ENCODE measurements around the gene XRCC6.
"Not testable (repeated sequence)": the region's sequence is repeated elsewhere in the genome, so short reads cannot be mapped to it uniquely, and the experiment has no call there.

The XRCC6 gene

DNA sequence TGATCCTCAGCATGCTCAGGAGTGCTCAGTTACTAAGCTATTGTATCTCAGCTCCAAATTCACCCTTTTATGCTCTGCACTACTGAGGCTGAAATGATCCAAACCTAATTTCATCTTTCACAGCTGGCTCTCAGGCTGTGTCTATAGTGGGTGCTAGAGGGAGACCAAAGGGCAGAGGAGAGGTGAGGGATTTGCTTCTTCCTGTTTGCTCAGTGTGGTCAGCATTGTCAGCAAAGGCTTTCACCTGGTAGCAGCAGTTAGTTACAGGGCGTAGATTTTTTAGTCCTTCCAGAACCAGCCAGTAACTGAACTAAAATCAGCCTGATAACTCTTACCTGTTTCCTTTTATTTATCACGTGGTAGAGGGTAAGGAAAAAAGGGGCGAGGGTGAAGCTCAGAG, 33.2 kb downstream of the XRCC6 start:
- DNase-seq: no peak

DNA sequence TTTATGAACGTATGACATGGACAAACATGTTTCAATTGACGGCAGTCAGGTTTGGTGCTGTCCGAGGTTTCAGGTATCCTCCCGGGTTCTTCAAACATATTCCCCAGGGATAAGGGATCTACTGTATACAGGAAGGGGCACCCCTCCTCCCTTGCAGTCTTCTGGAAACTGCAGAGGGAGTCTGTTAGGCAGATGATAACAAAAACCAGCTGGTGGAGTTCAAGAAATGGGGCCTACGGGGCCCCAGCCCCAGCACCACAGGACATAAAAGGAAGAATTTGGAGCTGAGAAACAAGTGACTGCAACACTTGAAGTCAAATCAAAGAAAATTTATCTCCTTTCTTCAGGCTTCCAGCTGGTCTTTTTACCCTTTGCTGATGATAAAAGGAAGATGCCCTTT, 35.5 kb downstream of the XRCC6 start:
- DNase-seq: no peak

DNA sequence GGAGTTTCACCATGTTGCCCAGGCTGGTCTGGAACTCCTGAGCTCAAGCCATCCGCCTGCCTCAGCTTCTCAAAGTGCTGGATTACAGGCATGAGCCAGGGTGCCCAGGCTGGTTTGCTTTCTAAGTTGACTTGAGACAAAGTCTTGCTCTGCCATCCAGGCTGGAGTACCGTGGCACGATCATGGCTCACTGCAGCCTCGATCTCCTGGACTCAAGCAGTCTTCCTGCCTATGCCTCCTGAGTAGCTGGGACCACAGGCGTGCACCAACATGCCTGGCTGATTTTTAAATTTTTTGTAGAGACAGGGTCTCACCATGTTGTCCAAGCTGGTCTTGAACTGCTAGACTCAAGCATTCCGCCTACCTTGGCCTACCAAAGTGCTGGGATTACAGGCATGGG, 36.6 kb downstream of the XRCC6 start:
- DNase-seq: no peak

DNA sequence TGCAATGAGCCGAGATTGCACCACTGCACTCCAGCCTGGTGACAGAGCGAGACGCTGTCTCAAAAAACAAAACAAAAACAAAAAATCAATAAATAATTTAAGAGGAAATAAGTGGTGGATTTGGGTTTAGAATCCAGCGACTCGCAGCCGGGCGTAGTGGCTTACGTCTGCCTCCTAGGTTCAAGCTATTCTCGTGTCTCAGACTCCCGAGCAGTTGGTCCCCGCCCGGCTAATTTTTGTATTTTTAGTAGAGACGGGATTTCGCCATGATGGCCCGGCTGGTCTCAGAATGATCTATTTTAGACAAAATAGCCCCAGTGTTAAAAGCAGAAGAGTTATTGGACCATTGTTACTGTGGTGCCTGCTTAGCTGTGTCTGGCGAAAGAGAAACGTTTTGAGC, 37.8 kb downstream of the XRCC6 start:
- DNase-seq: no peak

DNA sequence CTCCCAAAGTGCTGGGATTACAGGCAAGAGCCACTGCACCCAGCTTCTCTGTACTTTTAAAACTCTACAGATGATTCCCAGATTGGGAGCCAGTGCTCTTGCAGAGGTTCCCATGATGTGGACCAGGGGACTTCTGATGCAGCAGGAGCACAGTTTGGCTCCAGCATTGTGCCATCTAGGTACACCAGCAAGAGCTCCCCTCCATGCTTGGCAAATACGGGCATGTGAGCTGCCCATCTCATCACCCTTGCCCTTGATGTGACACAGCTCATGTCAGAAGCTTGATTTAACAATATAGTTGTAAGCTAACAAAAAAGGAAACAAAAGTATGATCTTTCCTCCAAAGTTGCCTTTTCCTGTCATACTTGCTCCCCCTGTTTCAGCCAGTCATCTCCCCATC, 38.8 kb downstream of the XRCC6 start:
- no peak for DNase-seq

DNA sequence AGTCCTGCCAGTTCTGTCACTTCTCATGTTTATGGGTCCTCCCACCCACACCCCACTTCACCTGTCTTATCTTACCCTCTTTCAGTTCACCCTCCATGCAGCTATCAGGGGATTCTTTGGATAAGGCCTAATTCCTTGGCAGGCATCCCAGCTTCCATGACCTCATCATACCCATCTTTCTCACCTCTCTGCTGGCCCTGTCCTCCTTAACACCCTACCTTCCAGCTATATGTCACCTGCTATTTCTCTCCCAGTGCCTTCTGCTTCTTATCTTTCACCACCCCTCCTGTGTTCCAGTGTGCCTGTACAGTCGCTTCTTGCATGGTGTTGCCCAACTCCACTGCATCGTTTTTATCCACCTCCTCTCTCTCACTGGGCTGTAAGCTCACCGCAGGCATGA, 39.3 kb downstream of the XRCC6 start:
- no peak for DNase-seq

DNA sequence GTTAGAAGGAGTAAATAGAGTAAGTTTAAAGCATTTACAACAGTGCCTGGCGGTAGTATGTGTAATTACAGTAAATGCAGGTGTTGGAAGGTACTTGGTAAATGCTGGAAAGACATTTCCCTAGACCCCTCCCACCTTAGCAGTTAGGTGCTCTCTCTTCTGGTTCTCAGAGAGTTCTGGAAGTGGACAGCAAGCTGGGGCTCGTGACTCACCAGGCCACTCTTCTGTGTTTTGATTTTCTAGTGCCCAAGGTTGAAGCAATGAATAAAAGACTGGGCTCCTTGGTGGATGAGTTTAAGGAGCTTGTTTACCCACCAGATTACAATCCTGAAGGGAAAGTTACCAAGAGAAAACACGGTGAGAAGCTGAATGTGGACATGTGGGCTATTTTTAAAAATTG, 40.0 kb downstream of the XRCC6 start:
- no peak for DNase-seq

DNA sequence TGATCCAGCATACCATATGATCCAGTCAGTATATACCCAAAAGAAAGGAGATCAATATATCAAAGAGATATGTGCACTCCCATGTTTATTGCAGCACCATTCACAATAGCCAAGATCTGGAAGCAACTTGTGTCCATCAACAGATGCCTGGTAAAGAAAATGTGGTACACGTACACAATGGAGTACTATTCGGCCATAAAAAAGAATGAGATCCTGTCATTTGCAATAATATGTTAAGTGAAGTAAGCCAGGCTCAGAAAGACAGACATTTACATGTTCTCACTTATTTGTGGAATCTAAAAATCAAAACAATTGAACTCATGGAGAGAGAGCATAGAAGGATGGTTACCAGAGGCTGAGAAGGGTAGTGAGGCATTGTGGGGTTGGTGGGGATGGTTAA, 40.6 kb downstream of the XRCC6 start:
- no peak for DNase-seq

DNA sequence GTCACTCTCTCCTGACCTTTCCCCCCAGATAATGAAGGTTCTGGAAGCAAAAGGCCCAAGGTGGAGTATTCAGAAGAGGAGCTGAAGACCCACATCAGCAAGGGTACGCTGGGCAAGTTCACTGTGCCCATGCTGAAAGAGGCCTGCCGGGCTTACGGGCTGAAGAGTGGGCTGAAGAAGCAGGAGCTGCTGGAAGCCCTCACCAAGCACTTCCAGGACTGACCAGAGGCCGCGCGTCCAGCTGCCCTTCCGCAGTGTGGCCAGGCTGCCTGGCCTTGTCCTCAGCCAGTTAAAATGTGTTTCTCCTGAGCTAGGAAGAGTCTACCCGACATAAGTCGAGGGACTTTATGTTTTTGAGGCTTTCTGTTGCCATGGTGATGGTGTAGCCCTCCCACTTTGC, 42.5 kb downstream of the XRCC6 start:
- not testable (repeated sequence) for DNase-seq

DNA sequence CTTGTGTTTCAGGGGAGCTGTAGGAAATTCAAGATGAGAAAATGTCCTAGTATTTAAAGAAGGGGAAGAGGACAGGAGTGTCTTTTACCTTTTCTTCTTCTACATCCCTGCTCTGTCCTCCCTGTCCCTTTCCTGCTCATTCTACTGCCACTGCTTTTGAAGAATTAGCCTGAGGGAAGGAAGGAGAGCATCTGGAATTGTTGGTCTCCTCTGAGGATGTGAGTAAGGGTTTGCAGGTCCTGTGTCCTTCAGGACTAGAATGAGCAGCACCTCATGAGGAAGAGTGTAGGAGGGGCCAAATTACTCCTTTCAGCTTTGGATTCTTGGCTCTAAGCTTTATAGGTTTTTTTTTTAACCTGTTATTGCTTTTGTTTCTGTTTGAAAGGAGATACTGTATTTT, 43.4 kb downstream of the XRCC6 start:
- DNase-seq: no peak

DNA sequence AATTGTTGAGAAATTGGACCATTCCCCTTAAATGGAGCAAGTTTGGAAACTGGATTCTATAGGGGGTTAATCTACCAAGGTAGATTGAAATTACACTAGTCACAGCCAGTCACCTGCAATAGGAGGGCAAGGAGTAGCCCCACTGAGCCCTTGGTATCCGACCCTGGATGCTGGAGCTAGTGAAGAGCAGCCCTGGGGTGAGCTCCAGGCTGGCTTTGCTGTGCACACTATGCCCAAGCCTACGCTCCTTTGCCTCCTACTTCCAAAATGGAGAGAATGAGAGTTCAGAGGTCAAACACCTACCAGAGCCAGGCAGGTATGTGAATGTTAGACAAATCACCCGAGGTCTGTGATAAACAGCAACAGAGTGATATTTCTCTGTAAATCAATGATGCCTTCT, 43.9 kb downstream of the XRCC6 start:
- DNase-seq: no peak

DNA sequence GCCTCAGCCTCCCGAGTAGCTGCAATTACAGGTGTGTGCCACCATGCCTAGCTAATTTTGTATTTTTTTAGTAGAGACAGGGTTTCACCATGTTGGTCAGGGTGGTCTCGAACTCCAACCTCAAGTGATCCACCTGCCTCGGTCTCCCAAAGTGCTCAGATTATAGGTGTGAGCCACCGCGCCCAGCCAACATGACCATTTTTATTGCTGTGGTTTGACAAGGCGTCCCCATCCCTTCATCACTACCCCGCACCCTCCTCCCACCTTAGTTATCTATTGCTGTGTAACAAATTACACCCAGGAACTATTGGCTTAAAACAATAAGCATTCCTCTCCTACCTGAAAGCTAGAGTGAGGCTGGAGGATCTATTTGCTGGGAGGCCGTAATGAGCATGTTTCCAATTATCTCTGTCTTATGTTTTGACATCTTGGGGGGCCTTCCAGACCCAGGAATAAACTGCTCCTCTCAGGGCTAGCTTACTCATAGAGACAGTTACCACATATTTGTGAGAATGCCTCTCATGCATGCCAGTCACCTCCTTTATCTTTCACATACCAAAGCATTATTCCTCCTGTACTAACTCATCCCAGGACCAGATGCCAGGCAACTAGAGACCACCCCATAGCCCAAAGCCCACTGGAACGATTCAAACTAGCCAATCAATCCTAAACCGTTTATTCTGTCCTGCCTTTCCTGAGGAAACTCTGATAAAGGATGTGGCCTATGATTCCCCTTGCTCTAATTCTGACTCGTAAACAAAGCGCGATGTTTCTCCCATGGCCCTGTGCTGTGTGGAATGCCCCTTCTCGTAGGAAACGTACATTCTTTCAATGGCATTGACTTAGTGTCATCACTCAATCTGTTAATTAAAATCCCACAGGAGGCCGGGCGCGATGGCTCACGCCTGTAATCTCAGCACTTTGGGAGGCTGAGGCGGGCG, 48.1 kb downstream of the XRCC6 start:
- DNase-seq: no peak

DNA sequence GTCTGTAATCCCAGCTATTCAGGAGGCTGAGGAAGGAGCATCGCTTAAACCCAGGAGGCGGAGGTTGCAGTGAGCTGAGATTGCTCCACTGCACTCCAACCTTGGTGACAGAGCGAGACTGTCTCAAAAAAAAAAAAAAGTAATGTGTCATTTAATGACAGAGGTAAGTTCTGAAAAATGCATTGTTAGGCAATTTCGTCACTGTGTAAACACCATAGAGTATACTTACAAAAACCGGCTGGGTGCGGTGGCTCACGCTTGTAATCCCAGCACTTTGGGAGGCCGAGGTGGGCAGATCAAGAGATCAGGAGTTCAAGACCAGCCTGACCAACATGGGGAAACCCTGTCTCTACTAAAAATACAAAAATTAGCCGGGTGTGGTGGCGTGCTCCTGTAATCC, 51.0 kb downstream of the XRCC6 start:
- not testable (repeated sequence) for DNase-seq

DNA sequence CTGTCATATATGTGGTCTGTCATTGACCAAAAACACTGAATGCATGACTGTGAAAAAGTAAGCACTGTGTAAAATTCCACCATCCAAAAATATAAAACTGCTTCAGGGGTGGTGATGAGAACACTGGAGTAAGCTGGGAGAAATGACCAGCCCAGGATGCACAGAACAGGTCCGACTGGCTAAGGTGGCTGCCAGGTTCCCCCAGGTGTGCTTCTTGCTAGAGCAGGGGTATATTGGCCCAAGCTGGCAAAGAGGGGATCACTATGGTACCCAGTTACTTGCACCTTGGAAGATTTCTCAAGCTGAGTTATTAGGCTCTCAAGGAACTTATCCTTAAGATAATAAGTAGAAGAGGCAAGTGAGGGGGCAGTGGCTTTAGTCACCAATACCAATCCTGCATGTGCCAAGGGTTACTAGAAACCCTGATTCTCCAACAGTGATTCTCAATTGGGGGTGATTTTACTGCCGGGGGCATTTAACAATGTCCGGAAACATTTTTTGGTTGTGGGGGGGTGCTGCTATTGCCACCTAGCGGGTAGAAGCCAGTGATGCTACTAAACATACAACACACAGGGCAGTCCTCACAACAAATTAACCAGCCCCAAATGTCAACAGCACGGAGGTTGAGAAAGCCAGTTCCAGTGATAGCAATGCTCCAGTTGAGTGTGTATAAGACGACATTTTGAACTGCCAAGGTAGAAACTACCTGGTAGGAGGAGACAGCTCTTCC, 51.9 kb downstream of the XRCC6 start:
- DNase-seq: no peak

DNA sequence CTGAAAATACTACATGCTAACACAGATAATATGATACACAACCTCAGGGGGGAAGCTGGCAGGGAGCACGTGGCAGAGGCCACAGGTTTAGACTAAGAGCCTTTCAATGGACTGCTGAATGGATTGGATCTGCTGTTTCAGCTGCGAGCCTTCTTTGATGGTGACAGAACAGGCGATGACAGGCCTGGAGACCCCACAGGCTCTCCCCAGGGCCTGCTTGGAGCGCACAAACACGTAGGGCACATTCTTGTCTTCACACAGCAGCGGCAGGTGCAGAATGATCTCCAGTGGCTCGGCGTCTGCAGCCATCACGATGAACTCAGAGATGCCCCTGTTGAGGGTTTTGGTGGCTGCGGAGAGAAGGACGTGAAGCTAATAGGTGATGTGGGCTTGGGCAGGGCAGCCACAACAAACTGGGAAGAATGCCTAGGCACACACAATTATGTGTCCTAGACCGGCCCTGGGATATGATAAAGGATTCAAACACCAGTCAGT, 53.8 kb downstream of the XRCC6 start:
- DNase-seq: no peak

DNA sequence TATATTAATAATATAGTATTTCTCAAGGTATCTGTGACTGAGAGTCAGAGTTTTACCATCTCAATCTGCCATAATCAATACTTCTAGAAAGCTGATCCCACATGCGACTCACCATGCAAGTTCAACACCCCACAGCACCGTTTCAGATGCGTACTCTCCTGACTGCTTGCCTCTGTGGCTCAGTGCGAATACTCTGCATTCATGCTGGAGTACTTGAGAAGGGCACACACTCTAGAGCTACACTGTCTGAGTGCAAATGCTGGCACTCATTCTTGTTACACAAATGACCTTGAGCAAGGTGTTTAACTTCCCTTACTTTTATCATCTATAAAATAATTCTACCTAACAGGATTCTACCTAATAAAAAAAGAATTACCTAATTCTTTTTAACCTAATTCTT, 55.0 kb downstream of the XRCC6 start:
- no peak for DNase-seq

DNA sequence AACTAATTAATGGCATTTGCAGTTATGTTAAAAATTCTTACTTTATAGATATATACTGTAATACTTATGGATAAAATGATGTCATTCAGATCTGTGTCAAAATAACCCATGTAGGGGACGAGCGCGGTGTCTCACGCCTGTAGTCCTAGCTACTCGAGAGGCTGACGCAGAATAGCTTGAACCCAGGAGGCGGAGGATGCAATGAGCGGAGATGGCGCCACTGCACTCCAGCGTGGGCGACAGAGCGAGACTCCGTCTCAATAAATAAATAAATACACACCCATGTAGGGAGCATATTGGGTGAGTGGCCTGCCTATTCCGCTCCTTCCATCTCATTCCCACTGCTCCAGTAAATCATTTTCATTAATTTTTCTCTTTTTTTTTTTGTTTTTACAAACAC, 60.5 kb downstream of the XRCC6 start:
- DNase-seq: peak; percentile 53

DNA sequence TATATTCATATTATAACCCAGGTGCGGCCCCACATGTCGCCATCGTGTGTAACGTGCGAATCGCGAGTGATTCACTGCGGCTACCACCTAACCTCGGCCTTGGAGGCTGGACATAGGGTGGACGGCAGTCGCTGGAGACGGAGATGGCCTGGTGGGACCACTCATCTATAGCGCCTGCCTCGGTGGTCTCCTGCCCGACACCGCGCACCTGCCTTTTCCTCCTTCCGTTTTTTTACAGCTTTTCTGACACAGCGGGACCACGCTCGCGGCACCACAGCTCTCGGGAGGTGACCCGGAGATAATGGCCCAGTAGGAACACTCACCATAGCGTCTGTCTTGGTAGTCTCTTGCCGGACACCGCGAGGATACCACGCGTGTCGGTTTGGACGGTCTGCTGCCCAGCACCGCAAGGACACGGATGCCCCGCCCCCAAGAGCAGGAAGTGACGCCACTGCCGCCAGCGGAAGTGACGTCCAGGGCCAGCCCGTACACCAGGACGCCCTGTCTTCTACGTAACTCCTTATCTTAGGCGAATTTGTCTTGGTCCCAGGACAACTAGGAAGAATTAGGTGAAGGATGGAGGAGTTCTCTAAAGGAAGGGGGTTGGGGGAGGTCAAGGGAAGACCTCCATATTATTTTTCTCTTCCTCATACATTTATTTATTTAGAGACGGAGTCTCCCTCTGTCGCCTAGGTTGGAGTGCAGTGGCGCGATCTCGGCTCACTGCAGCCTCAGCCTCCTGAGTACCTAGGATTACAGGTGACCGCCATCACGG, 61.1 kb downstream of the XRCC6 start:
- DNase-seq: peak; percentile 88

DNA sequence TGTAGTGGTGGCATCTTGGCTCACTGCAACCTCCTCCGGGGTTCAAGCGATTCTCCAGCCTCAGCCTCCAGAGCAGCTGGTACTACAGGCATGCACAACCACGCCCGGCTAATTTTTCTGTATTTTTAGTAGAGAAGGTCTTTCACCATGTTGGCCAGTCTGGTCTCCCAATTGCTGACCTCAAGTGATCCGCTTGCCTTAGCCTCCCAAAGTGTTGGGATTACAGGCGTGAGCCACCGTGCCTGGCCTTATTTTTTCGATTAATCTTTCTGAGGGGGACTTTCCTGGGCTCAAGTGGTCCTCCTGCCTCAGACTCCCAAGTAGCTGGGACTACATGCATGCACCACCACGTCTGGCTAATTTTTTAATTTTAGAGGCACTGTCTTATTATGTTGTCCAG, 62.0 kb downstream of the XRCC6 start:
- DNase-seq: no peak

DNA sequence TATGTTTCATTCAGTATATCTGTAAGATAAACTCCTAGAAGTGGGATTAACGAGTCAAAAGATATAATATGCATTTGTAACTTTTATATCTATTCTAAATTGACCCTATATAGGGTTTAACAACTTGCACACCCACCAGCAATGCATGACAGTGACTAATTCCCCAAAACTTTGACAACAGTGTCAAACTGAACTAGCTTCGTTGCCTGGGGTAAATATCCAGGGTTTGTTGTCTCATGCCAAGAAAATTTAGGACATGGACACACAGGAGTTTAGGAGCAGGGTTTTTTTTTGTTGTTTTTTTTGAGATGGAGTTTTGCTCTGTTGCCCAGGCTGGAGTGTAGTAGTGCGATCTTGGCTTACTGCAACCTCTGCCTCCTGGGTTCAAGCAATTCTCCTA, 62.5 kb downstream of the XRCC6 start:
- no peak for DNase-seq

DNA sequence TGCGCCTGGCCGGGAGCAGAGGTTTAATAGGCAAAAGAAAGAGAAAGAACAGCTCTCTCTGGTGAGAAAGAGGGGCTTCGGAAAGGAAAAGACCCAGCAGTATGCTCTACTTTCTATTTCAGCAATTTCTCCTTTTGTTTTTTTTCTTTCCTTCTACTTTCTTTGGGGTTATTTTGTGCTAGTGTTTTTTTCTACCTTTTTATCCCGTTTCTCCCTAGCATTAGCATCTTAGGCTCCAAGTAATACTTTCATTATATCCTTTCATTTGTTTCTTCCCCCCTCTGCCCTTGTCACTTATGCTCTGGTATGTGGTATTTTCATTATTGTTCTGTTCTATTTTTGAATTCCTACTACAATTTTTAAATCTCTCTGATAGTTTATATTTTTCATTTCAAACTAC, 63.1 kb downstream of the XRCC6 start:
- no peak for DNase-seq

DNA sequence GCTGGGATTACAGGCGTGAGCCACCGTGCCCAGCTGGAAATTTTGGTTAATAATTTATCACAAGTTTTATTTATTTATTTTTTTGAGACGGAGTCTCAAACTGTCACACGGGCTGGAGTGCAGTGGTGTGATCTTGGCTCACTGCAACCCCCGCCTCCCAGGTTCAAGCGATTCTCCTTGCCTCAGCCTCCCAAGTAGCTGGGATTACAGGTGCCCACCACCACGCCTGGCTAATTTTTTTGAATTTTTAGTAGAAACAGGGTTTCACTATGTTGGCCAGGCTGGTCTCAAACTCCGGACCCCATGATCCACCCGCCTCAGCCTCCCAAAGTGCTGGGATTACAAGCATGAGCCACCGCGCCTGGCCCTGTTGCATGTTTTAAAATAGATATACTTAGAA, 65.8 kb downstream of the XRCC6 start:
- not testable (repeated sequence) for DNase-seq

DNA sequence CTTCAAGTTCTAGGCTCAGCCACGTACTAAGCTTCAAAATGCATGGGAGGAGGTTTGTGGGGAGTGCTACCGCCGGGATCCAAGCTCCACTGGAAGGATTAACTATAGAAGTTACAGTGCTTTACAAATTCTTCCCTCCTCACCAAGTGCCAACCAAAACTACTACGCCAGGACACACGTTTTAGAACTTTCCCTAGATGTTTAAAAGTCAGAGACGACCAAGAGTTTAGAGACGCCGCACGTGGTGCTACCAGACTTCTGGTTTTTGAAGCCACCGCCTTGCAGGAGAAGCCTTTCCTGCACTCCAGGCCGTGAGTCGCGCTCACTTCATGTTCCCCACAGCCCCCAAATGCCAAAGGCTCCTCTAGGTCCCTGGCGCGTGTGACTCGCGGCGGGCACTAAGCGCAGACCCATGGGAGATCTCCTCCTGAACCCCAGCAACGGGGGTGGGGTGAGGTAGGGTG, 66.8 kb downstream of the XRCC6 start:
- no peak for DNase-seq
